ENCODE results near the gene TGFB1I1.
"Not testable (repeated sequence)": the region's sequence is repeated elsewhere in the genome, so short reads cannot be mapped to it uniquely, and the experiment has no call there.

Gene TGFB1I1

DNA sequence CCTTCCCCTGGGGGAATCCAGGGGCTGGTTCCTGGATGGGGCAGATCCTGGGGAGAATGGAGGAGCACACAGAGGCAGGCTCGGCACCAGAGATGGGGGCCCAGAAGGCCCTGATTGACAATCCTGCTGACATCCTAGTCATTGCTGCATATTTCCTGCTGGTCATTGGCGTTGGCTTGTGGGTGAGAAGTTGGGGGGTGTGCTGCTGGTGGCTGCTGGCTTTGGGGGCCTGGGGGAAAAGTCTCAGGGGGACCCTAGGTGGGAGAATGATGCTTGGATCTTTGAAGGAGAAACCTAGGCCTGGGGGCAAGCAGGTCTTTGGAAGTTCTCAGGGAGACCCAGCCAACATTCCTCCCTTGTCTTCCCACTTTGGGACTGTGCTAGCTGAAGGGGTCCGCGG lies 11.1 kb downstream of the TGFB1I1 start, which contains the start of gene SLC5A2:
TSS of gene SLC5A2 (plus strand) at position 43 of the 400 bp plus-strand sequence. CDS start at position 57, 14 bp downstream.
- H3K9me3 Mint-ChIP-seq: no peaks in the 10 kb centered on the region
- peaks cover 15% of the 10 kb centered on the region for H3K4me1 Mint-ChIP-seq
- H3K27ac Mint-ChIP-seq: peak within 1 kb of the TSS in 1 of 3 experiments; percentile 6
- no peaks in the 10 kb centered on the region for H3K36me3 Mint-ChIP-seq (ENCODE audit: low read depth)
- H3K27me3 Mint-ChIP-seq (ENCODE audit: low read depth): peaks cover 53% of the 10 kb centered on the region
- no peak within 1 kb of the TSS for H3K4me3 Mint-ChIP-seq
- TF ChIP-seq, protein P1, sequence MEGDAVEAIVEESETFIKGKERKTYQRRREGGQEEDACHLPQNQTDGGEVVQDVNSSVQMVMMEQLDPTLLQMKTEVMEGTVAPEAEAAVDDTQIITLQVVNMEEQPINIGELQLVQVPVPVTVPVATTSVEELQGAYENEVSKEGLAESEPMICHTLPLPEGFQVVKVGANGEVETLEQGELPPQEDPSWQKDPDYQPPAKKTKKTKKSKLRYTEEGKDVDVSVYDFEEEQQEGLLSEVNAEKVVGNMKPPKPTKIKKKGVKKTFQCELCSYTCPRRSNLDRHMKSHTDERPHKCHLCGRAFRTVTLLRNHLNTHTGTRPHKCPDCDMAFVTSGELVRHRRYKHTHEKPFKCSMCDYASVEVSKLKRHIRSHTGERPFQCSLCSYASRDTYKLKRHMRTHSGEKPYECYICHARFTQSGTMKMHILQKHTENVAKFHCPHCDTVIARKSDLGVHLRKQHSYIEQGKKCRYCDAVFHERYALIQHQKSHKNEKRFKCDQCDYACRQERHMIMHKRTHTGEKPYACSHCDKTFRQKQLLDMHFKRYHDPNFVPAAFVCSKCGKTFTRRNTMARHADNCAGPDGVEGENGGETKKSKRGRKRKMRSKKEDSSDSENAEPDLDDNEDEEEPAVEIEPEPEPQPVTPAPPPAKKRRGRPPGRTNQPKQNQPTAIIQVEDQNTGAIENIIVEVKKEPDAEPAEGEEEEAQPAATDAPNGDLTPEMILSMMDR (IDR thresholded peaks at IDR 0.05; ENCODE audit: unreplicated experiment in 3 of 3): no peak

DNA sequence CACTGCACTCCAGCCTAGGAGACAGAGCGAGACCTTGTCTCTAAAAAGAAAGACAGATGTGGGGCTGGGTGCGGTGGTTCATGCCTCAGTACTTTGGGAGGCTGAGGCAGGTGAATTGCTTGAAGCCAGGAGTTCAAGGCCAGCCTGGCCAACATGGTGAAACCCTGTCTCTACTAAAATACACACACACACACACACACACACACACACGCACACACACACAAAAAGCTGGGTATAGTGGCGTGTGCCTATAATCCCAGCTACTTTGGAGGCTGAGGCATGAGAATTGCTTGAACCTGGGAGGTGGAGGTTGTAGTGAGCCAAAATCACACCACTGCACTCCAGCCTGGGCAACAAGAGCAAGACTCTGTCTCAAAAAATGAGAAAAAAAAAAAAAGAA lies 12.1 kb downstream of the TGFB1I1 start:
- H3K36me3 Mint-ChIP-seq (ENCODE audit: low read depth); H3K9me3 Mint-ChIP-seq: not testable (repeated sequence)
- Mint-ChIP-seq H3K4me1 (peaks cover 15% of the 10 kb centered on the region), H3K27me3 (ENCODE audit: low read depth) (peaks cover 53% of the 10 kb centered on the region), H3K4me3 (peak overlapping the region in 2 of 3 experiments; percentile 21 to 67), H3K27ac (peak overlapping the region in 2 of 3 experiments; percentile 41 to 89)

DNA sequence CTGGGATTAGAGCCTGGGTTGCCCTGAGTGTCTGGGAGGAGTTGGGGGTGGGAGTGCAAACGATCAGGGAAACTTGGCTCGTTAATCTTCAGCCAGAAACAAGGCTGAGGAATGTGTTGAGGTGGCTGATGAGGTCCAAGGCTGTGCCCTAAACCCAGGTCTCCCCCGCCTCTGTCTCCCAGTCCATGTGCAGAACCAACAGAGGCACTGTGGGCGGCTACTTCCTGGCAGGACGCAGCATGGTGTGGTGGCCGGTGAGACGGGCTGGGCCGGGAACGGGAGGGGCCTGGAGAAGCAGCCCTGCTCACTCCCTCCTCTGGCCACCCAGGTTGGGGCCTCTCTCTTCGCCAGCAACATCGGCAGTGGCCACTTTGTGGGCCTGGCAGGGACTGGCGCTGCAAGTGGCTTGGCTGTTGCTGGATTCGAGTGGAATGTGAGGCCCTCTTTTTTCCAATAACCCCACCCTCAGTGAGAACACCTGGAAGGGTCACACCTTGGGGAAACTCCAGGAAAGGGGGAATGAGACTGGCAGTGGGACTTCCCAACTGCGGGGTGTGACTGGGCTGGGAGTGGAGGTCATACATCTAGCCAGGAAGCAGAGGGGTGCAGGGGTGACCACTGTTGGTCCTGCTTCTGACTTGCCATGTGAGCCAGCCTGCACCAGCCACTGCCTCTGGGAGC lies 12.7 kb downstream of the TGFB1I1 start:
- peak overlapping the region in 2 of 3 experiments; percentile 48 to 67 for H3K4me3 Mint-ChIP-seq

DNA sequence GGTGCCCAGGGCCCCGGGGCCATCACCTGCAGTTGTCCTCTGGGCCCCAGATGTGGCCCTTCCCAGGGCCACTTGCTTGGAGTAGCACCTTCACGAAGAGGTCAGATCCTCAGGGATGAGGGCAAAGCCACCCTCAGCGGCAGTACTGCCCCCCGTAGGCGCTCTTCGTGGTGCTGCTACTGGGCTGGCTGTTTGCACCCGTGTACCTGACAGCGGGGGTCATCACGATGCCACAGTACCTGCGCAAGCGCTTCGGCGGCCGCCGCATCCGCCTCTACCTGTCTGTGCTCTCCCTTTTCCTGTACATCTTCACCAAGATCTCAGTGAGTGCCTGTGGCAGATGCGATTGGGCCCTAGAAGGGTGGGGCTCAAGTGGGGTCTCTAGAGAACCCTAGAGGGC lies 13.6 kb downstream of the TGFB1I1 start:
- H3K9me3 Mint-ChIP-seq: no peaks in the 10 kb centered on the region

More for the DNA sequence above, 12.7 kb downstream of the TGFB1I1 start:
- peaks cover 3% of the 10 kb centered on the region for H3K36me3 Mint-ChIP-seq (ENCODE audit: low read depth)
- peaks cover 15% of the 10 kb centered on the region for H3K4me1 Mint-ChIP-seq
- H3K9me3 Mint-ChIP-seq: no peaks in the 10 kb centered on the region
- TF ChIP-seq, protein P1 (IDR thresholded peaks at IDR 0.05; ENCODE audit: unreplicated experiment in 3 of 3): no peak
- peaks cover 57% of the 10 kb centered on the region for H3K27me3 Mint-ChIP-seq (ENCODE audit: low read depth)
- peak overlapping the region in 2 of 3 experiments; percentile 41 to 89 for H3K27ac Mint-ChIP-seq

DNA sequence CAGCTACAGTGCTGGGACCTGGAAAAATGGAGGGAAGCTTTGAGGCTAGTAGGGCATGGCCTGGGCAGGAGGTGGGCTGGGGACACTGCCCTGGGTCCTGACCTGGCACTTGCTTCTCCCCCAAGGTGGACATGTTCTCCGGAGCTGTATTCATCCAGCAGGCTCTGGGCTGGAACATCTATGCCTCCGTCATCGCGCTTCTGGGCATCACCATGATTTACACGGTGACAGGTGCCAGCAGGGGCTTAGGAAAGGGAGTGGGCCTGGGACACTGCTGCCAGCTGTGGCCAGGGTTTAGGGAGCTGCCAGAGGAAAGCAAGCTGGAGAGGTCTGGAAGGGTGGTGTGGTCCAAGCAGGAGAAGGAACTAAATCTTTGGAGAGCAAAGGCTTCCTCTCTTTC lies 14.1 kb downstream of the TGFB1I1 start:
- H3K4me1 Mint-ChIP-seq: peaks cover 9% of the 10 kb centered on the region

More for the DNA sequence above, 13.6 kb downstream of the TGFB1I1 start:
- Mint-ChIP-seq H3K4me3 (peak overlapping the region; percentile 42 to 88 (median 78)), H3K27ac (peak overlapping the region in 1 of 3 experiments; percentile 31), H3K36me3 (ENCODE audit: low read depth) (peaks cover 6% of the 10 kb centered on the region), H3K4me1 (peaks cover 13% of the 10 kb centered on the region), H3K27me3 (ENCODE audit: low read depth) (peaks cover 55% of the 10 kb centered on the region)
- TF ChIP-seq, protein P1 (IDR thresholded peaks at IDR 0.05; ENCODE audit: unreplicated experiment in 3 of 3): no peak

DNA sequence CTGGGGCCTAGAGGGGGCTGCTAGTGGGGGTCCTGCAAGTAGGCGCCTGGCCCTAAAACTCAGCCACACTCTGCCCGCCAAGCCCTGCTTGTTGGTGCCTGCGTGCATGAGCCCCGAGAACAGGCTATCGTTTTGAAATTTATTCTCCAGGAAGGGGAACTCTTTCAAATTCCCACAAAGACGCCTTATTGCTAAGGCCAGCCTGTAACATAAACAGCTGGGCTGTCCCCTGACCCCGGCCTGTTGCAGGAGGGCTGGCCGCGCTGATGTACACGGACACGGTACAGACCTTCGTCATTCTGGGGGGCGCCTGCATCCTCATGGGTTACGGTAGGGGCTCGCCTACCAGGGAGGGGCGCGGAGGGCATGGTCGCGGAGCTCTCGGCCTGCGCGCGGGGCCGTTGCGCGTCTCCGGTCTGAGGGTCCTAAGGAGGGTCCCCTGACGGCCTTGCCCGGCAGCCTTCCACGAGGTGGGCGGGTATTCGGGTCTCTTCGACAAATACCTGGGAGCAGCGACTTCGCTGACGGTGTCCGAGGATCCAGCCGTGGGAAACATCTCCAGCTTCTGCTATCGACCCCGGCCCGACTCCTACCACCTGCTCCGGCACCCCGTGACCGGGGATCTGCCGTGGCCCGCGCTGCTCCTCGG lies 15.2 kb downstream of the TGFB1I1 start:
- TF ChIP-seq, protein P1 (IDR thresholded peaks at IDR 0.05; ENCODE audit: unreplicated experiment in 3 of 3): no peak
- Mint-ChIP-seq H3K27me3 (ENCODE audit: low read depth) (peaks cover 51% of the 10 kb centered on the region), H3K27ac (no peak overlapping the region)

More for the DNA sequence above, 14.1 kb downstream of the TGFB1I1 start:
- TF ChIP-seq, protein P1 (IDR thresholded peaks at IDR 0.05; ENCODE audit: unreplicated experiment in 3 of 3): no peak
- Mint-ChIP-seq H3K4me3 (peak overlapping the region; percentile 78 to 88 (median 85)), H3K27ac (peak overlapping the region in 1 of 3 experiments; percentile 31), H3K36me3 (ENCODE audit: low read depth) (peaks cover 11% of the 10 kb centered on the region), H3K27me3 (ENCODE audit: low read depth) (peaks cover 55% of the 10 kb centered on the region), H3K9me3 (no peaks in the 10 kb centered on the region)

More for the DNA sequence above, 15.2 kb downstream of the TGFB1I1 start:
- Mint-ChIP-seq H3K4me3 (peak overlapping the region; percentile 85 to 88 (median 85)), H3K9me3 (no peaks in the 10 kb centered on the region), H3K36me3 (ENCODE audit: low read depth) (peaks cover 17% of the 10 kb centered on the region), H3K4me1 (peaks cover 9% of the 10 kb centered on the region)

All from nephron (organoid).